ENCODE measurements around the gene CLIP2. TPM values are rescaled to one million over a fixed set of nuclear protein-coding genes. Genes with fewer than 3 reads are reported as not detected.
"Not testable (repeated sequence)": the region's sequence is repeated elsewhere in the genome, so short reads cannot be mapped to it uniquely, and the experiment has no call there.

The CLIP2 gene
- total RNA-seq, 1 donor from 2014 or later: 44.9 TPM

DNA sequence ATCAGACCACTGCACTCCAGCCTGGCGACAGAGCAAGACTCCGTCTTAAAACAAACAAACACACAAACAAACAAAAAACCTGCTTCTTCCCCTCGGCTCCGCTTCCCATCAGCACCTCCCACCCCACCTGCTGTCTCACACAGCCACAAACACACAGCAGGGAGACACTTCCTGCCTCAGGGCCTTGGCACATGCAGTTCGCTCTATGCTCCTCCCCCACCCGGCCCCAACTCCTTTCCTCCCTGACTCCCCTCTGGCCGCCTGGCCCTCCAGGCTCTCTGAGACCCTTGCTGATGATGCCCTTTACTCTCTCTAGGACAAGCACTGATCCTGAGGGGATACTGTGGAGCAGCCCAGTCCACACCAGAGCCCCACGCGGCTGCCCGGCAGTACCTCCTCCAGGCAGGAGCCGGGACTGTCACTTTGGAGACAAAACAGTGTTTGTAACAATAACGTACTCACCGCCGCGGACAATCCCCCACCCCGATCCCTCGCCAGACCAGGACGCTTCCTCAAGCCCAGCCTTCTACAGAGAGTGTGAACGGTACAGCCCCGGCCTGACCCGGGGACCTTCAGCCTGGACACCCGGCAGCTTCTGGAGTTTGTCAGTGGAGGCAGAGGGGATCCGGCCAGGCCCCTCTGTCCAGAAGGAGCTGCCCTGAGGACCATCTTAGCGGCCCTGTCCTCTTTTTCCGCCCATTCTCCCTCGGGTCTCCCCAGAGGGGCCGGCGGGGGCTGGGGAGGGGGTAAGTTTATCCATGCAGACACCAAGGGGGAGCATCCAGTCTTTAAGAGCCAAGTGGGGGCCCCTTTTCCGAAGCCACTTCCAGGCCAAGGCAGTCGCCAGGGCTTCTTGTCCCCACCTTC is 114.5 kb downstream of the CLIP2 start:
- no peak for DNase-seq (ENCODE audit: low read depth)

- DNase-seq (ENCODE audit: low read depth): no peak
These were observed 115.1 kb downstream of the CLIP2 start for GRCh38 chr7:74404388-74404700.

GRCh38 chr7:74404741-74405140 is 115.5 kb downstream of the CLIP2 start:
- no peak for DNase-seq (ENCODE audit: low read depth)

DNA sequence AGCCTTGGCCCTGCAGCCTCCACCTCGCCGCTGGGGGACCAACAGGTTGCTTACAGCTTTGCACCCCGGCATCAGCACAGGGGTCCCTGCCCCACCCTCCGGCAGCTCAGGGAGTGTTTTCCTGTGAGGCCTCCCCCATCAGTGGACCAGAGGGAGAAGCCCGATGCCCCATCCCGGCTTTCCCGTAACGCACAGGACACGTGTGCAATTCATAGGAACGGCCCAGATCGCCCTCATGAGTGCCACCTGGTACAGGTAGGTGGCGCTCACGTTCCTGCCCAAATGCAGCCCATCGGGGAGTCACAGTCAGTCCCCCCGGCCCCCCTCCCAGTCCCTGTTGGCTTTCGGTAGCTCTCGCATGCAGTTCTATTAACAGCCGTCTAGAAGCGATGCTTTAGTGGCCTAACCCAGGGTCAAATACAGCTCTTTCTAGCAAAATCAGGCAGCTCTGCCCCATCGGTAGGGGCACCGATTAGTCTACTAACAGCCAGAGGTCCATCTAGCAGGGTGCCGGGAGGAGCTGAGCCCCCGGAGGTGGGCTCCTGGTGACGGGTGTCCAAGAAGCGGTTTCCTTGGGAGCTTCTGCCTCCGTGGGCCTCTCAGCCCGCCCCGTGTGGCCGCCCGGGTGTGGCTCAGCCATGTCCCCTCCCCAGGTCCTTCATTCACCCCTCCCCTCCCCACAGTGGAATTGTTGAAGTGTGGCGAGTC is 116.1 kb downstream of the CLIP2 start:
- no peak for DNase-seq (ENCODE audit: low read depth)

DNA sequence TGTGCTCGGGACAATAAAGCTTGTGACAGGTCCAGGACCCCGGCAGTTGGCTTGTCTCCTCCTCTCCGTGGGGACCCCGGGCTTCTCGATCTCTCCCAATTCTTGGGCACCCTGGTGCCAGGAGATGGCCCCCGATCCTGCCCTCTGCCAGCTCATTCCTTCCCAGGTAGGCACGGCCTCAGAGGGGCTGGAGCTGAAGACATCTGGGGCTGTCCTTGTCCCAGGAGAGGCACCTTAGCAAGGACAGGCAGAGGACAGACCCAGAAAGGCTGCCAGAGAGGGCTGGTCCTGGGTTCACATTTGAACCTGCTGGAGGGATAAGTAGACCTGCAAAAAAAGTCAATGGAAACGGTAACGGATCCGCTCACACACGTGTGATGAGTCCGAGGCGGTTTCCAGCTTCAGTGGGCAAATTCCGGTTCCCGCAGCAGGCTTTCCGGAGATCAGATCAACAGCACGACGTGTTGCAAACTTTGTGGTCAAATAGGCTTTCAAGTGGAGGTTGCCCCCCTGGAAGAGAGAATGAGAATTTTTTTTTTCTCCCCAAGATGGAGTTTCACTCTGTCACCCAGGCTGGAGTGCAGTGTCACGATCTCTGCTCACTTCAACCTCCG is 116.8 kb downstream of the CLIP2 start:
- no peak for DNase-seq (ENCODE audit: low read depth)

DNA sequence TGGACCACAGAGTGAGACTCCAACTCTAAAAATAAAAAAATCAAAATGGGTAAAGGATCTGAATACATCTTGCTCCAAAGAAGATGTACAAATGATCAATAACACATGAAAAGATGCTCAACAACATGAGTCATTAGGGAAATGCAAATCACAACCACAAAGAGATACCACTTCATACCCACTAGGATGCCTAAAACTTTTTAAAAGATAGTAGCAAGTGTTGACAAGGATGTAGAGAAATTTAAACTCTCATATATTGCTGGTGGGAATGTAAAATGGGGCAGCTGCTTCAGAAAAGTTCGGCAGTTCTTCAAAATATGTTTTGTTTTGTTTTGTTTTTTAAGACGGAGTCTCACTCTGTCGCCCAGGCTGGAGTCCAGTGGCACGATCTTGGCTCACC is 118.8 kb downstream of the CLIP2 start:
- DNase-seq (ENCODE audit: low read depth): no peak

DNA sequence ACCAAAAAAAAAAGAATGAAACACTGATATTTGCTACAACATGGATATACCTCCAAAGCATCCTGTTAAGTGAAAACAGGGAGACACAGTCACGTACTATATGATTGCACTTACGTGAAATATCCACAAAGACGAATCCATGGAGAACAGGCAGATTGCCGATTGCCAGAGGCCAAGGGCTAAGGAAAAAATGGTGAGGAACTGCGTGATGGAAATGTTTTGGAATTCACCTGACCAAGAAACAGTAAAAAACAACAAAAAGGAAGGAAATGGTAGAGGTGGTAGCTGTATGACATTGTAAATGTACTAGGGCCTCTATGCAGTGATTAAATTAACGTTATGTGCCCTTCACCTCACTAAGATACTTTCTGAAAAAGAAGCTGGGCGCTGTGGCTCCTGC is 120.4 kb downstream of the CLIP2 start:
- DNase-seq (ENCODE audit: low read depth): no peak

DNA sequence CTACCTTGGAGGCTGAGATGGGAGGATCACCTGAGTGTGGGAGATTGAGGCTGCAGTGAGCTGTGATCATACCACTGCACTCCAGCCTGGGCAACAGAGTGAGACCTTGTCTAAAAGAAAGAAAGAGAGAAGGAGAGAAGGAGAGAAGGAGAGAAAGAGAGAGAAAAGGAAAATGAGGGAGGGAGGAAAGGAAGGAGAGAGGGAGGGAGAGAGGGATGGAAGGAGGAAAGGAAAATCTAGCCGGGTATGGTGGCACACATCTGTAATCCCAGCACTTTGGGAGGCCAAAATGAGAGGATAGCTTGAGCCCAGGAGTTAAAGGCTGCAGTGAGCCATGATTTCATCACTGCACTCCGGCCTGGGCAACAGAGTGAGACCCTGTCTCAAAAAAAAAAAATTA is 121.6 kb downstream of the CLIP2 start:
- DNase-seq (ENCODE audit: low read depth): no peak

DNA sequence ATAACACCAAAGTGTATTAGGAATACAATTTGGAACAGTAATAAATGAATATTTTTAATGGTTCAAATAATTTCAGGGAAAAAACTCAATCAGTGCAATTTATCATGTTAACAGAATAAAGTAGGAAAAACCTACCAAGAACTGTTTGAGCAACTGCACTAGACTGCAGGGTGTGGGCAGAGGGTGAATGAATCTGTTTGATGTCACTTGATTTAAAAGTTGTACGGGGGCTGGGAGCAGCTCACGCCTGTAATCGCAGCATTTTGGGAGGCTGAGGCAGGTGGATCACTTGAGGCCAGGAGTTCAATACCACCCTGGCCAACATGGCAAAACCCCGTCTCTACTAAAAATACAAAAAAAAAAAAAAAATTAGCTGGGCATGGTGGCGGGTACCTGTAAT is 122.4 kb downstream of the CLIP2 start:
- DNase-seq (ENCODE audit: low read depth): not testable (repeated sequence)

DNA sequence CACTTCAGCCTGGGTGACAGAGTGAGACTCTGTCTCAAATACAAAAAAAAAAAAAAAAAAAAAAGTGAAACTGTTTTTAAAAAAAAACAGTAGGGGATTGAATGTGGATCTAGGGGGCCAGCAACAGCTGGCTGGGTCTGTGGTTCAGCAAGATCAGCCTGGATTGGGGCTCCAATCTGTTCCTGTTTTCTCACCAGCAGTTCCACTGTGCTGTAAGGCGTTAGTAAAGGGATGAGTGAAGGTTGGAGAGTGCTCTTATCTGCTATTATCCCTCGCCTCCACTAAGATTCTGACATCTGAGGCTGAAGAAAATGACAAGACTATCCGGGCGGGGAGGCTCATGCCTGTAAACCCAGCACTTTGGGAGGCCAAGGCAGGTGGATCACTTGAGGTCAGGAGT is 122.8 kb downstream of the CLIP2 start:
- no peak for DNase-seq (ENCODE audit: low read depth)

GRCh38 chr7:74412603-74413002 is 123.4 kb downstream of the CLIP2 start:
- no peak for DNase-seq (ENCODE audit: low read depth)

GRCh38 chr7:74414595-74415333 is 125.6 kb downstream of the CLIP2 start:
- not testable (repeated sequence) for DNase-seq (ENCODE audit: low read depth)

DNA sequence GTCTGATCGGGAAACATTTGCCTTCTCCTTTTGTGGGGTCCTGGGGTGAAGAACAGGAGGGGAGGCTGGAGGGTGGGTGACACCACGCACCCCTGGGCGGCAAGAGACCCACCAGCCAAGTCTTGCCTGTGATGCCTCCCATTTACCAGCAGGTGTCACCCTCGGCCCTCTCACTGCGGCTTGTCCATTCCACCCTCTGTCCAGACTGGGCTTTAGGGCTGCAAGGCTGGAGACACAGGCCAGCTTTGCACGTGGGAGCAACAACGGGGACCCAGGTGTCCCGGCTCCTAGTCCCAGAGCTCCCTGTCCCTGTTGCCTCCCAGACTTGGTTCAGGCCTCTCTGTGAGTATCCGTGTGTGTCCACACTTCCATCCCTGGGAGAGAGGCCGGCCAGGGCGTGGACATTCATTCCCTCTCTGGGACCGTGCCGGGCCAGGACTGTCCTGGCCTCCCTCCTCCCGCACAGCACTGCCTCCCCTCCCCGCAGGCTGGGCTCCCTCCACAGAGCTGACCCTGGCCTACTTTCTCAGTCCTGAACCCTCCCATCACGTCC is 128.3 kb downstream of the CLIP2 start:
- peak; percentile 36 for DNase-seq (ENCODE audit: low read depth)

DNA sequence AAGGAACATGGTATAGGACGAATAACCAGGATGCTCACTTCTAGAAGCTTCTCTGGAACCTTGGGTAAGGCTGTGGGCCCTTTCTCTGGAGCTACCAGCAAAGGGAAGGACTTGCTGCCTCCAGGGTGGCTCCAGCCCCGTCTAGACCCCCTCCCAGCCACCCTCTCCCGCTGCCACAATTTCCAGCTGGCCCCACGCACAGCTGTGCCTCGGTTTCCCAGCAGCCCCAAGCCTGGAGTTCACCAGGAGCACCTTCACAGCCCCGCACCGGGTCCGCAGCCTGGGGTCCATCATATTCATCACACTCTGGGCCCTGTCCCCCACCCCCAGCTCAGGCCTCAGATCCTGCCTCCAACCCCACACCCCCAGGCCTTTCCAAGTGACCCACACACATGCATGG is 128.9 kb downstream of the CLIP2 start:
- DNase-seq (ENCODE audit: low read depth): no peak

DNA sequence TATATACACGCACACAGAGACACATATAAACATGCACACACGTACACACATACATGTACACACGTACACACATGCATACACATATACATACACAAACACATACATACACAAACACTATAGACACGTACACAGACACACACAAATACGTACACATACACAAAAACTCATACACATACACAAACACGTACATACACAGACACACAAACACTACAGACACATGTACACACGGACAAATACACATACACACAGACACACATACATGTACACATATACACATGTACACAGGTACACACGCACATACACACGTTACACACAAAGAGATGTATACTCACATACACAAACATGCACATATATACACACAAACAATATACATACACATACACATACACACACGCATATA is 129.3 kb downstream of the CLIP2 start:
- DNase-seq (ENCODE audit: low read depth): no peak

DNA sequence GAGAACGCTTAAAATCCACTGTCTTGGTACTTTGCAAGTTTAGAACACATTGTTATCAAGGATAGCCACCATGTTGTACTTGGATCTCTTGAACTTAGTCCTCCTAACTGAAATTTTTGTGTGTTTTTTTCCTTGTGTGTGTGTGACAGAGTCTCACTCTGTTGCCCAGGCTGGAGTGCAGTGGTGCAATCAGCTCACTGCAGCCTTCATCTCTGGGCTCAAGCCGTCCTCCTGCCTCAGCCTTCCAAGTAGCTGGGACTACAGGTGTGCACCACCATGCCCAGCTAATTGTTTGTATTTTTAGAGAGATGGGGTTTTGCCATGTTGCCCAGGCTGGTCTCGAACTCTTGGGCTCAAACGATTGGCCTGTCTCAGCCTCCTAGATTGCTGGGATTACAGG is 130.0 kb downstream of the CLIP2 start:
- not testable (repeated sequence) for DNase-seq (ENCODE audit: low read depth)

GRCh38 chr7:74420006-74420405 is 130.8 kb downstream of the CLIP2 start:
- DNase-seq (ENCODE audit: low read depth): no peak

- no peak for DNase-seq (ENCODE audit: low read depth)
These were observed 135.2 kb downstream of the CLIP2 start for GRCh38 chr7:74424291-74424880.

DNA sequence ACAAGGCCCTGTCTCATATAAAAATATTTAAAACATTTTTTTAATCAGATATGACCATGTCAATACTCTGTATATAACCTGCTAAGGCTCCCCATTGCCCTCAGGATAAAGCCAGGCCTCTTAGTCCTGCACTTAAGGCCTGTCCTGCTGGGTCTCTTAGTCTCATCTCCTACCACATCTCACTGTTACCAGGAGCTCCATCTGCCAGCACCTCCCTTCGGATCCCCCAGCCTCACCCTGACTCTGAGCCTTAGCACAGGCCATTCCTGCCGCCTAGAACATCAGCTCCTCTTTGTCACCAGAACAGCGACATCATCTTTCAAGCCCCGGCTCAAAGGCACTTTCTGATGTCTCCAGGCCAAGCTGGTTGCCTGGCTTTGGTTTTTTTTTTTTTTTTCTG is 138.8 kb downstream of the CLIP2 start:
- DNase-seq (ENCODE audit: low read depth): no peak

- DNase-seq (ENCODE audit: low read depth): peak; percentile 89
These were observed 140.0 kb downstream of the CLIP2 start for GRCh38 chr7:74429153-74429747.

DNA sequence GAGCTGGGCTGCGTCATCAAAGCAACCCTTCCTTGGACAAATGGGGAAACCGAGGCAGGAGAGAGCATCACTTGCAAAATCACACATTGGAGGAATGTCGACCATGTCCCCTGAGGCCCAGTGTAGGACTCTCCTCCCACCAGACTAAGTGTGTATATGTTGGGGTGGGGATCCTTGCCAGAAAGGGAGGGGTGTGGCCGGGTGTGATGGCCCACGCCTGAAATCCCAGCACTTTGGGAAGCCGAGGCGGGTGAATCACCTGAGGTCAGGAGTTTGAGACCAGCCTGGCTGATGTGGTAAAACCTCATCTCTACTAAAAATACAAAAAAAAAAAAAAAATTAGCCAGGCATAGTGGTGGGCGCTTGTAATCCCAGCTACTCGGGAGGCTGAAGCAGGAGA is 141.2 kb downstream of the CLIP2 start:
- peak; percentile 56 for DNase-seq (ENCODE audit: low read depth)
